ENCODE measurements around the gene ASTN2. TPM values are rescaled to one million over a fixed set of nuclear protein-coding genes. Genes with fewer than 3 reads are reported as not detected.

Gene ASTN2
- total and polyA plus RNA-seq, 2 experiments from 2014 or later = 7.0 to 24.6 TPM

DNA sequence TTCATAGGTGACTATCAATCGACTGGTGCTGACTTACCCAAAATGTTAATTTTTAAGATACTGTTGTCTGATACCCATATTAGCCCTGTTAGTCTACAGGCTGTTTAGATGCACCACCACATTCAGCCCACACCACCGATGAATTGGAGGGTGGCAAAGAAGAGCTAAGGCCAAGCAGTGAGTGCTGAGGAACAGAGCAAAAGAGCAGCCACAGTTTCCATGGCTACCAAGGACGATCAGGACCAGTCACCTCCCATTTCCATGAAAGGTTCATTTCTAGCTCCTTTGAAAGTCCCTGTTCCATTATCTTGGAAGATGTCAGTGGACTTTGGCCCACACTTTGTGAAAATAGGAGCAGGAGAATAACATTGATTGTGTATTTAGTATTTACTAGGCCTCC, 364.9 kb downstream of the ASTN2 start:
- ATAC-seq = no peak

More for the DNA sequence above, 364.9 kb downstream of the ASTN2 start:
- peaks cover 8% of the 10 kb centered on the region for H3K4me1 Mint-ChIP-seq
- Histone ChIP-seq H3K4me3 (no peak overlapping the region), H3K4me1 (ENCODE audit: insufficient read depth) (peaks cover 8% of the 10 kb centered on the region; the same call in 1 of the 2 replicates), H3K9me2 (ENCODE audit: insufficient read depth) (no peaks in the 10 kb centered on the region; the same call in 1 of the 2 replicates), H3K4me2 (no peak overlapping the region), H3K27me3 (ENCODE audit: insufficient read depth) (no peaks in the 10 kb centered on the region), H3F3A (replicated peaks; ENCODE audit: low read depth) (no peaks in the 10 kb centered on the region), H4K20me1 (replicated peaks; ENCODE audit: insufficient read depth) (no peaks in the 10 kb centered on the region), H3K79me2 (replicated peaks; ENCODE audit: insufficient read depth) (no peaks in the 10 kb centered on the region), H3K36me3 (ENCODE audit: insufficient read depth) (no peaks in the 10 kb centered on the region), H2AFZ (no peak overlapping the region), H3K27ac (ENCODE audit: low read depth) (no peak overlapping the region)
- no peaks in the 10 kb centered on the region for H3K9me3 Mint-ChIP-seq
- no peaks in the 10 kb centered on the region for H3K36me3 Mint-ChIP-seq (ENCODE audit: low read depth)
- no peak overlapping the region for H3K4me3 Mint-ChIP-seq
- TF ChIP-seq EZH2 (IDR thresholded peaks at IDR 0.05; ENCODE audit: low read depth, unreplicated experiment) (no peak), NANOG (IDR thresholded peaks at IDR 0.05; ENCODE audit: borderline replicate concordance) (no peak), STAT1 (IDR thresholded peaks at IDR 0.05; ENCODE audit: unreplicated experiment) (no peak), JUNB (IDR thresholded peaks at IDR 0.05; ENCODE audit: unreplicated experiment) (no peak), ZNF114 (CRISPR knock-in tag; IDR thresholded peaks at IDR 0.05) (no peak), CREB1 (CRISPR knock-in tag; IDR thresholded peaks at IDR 0.05; ENCODE audit: low read depth) (no peak), POLR2AphosphoS5 (IDR thresholded peaks at IDR 0.05; ENCODE audit: low read depth) (no peak), EZH2phosphoT487 (IDR thresholded peaks at IDR 0.05; ENCODE audit: unreplicated experiment) (no peak)
- TF ChIP-seq, protein P1, sequence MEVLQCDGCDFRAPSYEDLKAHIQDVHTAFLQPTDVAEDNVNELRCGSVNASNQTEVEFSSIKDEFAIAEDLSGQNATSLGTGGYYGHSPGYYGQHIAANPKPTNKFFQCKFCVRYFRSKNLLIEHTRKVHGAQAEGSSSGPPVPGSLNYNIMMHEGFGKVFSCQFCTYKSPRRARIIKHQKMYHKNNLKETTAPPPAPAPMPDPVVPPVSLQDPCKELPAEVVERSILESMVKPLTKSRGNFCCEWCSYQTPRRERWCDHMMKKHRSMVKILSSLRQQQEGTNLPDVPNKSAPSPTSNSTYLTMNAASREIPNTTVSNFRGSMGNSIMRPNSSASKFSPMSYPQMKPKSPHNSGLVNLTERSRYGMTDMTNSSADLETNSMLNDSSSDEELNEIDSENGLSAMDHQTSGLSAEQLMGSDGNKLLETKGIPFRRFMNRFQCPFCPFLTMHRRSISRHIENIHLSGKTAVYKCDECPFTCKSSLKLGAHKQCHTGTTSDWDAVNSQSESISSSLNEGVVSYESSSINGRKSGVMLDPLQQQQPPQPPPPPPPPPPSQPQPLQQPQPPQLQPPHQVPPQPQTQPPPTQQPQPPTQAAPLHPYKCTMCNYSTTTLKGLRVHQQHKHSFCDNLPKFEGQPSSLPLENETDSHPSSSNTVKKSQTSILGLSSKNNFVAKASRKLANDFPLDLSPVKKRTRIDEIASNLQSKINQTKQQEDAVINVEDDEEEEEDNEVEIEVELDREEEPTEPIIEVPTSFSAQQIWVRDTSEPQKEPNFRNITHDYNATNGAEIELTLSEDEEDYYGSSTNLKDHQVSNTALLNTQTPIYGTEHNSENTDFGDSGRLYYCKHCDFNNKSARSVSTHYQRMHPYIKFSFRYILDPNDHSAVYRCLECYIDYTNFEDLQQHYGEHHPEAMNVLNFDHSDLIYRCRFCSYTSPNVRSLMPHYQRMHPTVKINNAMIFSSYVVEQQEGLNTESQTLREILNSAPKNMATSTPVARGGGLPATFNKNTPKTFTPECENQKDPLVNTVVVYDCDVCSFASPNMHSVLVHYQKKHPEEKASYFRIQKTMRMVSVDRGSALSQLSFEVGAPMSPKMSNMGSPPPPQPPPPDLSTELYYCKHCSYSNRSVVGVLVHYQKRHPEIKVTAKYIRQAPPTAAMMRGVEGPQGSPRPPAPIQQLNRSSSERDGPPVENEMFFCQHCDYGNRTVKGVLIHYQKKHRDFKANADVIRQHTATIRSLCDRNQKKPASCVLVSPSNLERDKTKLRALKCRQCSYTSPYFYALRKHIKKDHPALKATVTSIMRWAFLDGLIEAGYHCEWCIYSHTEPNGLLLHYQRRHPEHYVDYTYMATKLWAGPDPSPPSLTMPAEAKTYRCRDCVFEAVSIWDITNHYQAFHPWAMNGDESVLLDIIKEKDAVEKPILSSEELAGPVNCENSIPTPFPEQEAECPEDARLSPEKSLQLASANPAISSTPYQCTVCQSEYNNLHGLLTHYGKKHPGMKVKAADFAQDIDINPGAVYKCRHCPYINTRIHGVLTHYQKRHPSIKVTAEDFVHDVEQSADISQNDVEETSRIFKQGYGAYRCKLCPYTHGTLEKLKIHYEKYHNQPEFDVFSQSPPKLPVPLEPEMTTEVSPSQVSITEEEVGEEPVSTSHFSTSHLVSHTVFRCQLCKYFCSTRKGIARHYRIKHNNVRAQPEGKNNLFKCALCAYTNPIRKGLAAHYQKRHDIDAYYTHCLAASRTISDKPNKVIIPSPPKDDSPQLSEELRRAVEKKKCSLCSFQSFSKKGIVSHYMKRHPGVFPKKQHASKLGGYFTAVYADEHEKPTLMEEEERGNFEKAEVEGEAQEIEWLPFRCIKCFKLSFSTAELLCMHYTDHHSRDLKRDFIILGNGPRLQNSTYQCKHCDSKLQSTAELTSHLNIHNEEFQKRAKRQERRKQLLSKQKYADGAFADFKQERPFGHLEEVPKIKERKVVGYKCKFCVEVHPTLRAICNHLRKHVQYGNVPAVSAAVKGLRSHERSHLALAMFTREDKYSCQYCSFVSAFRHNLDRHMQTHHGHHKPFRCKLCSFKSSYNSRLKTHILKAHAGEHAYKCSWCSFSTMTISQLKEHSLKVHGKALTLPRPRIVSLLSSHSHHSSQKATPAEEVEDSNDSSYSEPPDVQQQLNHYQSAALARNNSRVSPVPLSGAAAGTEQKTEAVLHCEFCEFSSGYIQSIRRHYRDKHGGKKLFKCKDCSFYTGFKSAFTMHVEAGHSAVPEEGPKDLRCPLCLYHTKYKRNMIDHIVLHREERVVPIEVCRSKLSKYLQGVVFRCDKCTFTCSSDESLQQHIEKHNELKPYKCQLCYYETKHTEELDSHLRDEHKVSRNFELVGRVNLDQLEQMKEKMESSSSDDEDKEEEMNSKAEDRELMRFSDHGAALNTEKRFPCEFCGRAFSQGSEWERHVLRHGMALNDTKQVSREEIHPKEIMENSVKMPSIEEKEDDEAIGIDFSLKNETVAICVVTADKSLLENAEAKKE (CRISPR knock-in tag; IDR thresholded peaks at IDR 0.05) = no peak
- TF ChIP-seq, protein P2, sequence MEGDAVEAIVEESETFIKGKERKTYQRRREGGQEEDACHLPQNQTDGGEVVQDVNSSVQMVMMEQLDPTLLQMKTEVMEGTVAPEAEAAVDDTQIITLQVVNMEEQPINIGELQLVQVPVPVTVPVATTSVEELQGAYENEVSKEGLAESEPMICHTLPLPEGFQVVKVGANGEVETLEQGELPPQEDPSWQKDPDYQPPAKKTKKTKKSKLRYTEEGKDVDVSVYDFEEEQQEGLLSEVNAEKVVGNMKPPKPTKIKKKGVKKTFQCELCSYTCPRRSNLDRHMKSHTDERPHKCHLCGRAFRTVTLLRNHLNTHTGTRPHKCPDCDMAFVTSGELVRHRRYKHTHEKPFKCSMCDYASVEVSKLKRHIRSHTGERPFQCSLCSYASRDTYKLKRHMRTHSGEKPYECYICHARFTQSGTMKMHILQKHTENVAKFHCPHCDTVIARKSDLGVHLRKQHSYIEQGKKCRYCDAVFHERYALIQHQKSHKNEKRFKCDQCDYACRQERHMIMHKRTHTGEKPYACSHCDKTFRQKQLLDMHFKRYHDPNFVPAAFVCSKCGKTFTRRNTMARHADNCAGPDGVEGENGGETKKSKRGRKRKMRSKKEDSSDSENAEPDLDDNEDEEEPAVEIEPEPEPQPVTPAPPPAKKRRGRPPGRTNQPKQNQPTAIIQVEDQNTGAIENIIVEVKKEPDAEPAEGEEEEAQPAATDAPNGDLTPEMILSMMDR (conservative IDR thresholded peaks at IDR 0.05; ENCODE audit: low read depth in 2 of 2) = no peak
- TF ChIP-seq, protein P3, sequence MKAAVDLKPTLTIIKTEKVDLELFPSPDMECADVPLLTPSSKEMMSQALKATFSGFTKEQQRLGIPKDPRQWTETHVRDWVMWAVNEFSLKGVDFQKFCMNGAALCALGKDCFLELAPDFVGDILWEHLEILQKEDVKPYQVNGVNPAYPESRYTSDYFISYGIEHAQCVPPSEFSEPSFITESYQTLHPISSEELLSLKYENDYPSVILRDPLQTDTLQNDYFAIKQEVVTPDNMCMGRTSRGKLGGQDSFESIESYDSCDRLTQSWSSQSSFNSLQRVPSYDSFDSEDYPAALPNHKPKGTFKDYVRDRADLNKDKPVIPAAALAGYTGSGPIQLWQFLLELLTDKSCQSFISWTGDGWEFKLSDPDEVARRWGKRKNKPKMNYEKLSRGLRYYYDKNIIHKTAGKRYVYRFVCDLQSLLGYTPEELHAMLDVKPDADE (IDR thresholded peaks at IDR 0.05) = no peak
- DNase-seq (ENCODE audit: low spot score) = no peak
- no peaks in the 10 kb centered on the region for H3K27me3 Mint-ChIP-seq (ENCODE audit: insufficient read depth, low read depth, poor library complexity)
- no peak overlapping the region for H3K27ac Mint-ChIP-seq

Data from GM23338 (cell line).